Kidney glomerular epithelial cell (primary cell): Measurements from ENCODE around the gene PAAF1.
"Not testable (repeated sequence)": the region's sequence is repeated elsewhere in the genome, so short reads cannot be mapped to it uniquely, and the experiment has no call there.

Source experiments
- DNase-seq: peaks from one replicate; lab custom pipeline; 2025; lab: John Stamatoyannopoulos, UW

PAAF1 gene

DNA sequence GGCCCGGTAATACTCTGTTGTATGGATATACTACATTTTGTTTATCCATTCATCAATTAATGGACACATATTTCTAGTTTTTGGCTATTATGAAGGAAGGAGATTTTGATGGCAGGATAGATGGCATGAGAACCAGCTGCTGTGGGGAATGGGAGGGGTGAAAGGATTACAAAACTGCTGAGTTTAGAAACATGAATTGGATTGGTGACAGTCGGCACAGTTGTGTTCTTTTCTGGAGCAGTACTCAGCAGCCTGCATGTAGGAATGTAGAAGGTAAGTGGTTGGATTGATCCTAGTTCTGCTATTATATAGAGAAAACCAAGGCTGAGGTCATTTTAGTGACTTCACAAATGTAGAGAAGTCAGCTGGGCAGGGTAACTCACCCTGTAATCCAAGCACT lies 7.1 kb downstream of the PAAF1 start:
- no peak for DNase-seq

DNA sequence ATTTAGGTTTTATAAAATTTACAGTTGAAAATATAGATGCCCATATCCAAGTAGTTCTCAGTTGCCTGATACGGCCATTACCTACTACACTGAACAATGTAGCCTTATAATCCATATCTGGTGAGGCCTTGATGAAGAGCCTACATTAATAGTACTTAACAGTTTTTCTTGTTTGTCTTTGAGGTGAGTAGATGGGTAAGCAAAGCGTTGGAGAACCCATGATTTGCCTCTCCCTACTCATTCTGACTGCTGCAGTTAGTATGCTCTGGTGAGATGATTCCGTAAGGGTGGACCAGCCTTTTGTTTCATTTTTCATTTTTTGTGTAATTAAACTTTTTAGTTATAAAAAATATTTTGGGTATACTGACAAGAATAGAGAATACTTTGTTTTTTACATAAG lies 11.4 kb downstream of the PAAF1 start:
- no peak for DNase-seq

DNA sequence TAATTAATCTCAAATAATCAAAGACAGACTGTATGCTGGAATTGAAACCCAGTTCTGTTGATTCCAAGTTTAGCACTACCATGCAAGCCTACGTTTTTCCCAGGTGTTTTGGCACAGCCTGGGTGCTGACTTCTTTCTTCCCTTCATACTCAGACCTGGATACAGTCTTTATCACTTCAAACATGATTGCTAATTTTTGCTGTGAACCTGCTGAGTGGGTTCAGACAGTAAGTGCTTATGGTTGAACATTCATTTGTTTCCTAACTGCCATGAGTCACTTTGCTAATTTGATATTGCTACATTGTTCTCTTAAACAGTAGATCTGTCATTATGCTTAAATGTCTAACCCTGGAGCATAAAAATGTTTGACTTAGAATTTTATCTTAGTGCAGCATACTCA lies 12.2 kb downstream of the PAAF1 start:
- DNase-seq = no peak

DNA sequence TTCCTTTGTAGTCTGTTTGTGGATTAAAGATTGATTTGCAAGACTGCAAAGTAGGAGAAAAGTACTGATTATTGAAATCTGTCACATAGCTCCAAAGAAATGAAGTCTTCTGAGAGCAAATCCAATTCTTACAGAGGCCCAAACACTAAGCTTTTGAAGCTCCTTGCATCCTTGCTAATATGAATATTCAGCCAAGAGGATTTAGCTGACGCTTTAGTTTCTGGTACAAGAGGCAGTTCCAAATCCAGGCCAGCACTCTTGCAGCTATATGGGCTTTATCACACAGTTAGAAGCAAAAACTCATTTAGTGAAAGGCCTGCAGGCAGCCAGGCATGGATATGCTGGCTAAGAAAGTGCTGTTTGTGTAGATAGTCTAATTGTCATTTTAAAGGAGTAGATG lies 12.7 kb downstream of the PAAF1 start:
- DNase-seq = no peak

DNA sequence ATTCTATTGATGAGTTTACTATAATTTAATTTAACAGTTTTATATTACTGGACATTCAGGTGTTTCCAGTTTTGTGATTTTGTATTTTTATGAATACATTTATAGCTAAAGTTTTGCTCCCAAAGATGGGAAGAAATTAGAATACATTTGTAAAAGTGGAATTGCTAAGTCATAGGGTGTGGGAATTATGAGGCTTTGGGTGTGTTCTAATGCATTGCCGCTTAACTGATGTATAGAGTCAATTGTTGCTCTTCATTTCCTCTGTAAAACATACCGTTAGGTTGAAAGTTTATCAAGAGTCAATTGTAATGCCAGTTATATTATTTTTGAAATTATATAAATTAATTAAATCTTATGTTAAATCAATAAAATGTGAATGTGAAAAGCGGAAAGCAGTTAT lies 16.2 kb downstream of the PAAF1 start:
- no peak for DNase-seq

DNA sequence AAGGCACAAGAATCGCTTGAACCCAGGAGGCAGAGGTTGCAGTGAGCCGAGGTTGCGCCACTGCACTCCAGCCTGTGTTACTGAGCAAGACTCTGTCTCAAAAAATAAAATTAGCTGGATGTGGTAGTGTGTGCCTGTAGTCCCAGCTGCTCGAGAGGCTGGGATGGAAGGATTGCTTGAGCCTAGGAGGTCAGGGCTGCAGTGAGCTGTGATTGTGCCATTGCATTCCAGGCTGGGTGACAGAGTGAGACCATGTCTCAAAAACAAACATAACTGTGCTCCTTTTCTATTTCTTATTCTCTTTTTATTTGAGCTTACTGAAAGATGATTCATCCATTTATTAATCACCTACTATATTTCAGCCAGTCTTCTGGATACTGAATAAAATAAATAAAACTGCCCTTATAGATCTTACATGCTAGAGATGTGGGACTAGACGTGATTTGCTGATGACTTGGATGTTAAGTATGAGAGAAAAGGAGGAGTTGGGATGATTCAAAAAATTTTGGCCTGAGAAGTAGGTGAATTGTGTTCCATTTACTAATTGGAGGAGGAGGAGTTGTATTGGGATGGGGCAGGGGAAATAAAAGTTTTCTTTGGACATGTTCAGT lies 18.0 kb downstream of the PAAF1 start:
- DNase-seq = no peak

DNA sequence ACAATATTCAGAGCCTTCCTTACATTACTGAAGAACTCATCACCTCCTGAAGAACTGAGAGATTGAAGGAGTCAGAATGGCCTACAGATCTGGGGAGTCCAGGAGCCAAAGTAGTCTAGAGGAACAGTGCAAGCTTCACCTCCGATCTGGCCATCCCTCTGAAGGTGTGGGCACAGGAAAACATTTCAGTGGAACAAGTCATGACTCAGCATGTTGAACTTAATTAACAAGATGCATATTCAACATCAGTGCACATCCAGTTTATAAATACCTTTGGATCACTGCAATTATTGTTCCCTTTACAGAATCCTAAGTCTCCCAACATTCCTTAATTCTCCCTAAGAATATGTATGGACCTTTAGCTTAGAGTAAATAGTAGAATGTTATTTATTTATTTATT lies 25.5 kb downstream of the PAAF1 start:
- DNase-seq = no peak

DNA sequence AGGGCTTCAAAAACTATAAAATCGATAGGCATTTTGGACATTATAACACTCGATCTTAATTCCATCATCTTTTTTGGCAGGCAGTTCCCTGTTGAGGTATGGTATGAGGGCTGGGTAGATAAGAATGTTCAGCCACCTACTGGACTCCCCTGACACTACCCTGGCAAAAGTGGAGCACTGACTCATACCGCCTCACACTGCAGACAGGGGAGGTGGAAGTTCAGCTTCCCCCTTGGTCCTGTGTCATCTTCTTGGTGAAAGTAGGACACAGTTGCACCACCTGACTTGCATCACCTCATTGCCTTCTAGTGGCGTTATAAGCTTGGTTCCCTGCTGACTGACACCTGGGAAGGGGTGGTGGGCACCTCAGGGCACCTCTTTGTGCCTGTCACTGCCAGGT lies 30.4 kb downstream of the PAAF1 start:
- peak; percentile 49 for DNase-seq

DNA sequence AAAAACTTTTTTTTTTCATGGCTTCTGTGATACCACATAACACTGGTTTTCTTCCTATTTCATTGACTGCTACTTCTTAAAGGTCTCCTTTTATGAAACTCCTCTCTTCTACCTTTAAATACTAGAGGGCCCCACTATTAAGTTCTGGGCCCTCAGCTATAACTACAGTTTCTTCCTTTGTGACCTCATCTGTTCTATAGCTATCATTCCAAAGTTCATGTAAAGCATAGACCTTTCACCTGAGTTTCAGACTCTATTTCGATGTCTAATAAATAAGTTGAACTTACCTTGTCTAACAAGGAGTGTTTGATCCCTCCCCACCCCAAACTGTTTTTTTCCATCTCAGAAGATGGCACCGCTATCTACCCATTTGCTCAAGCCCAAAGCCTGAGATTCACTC lies 35.2 kb downstream of the PAAF1 start:
- no peak for DNase-seq

DNA sequence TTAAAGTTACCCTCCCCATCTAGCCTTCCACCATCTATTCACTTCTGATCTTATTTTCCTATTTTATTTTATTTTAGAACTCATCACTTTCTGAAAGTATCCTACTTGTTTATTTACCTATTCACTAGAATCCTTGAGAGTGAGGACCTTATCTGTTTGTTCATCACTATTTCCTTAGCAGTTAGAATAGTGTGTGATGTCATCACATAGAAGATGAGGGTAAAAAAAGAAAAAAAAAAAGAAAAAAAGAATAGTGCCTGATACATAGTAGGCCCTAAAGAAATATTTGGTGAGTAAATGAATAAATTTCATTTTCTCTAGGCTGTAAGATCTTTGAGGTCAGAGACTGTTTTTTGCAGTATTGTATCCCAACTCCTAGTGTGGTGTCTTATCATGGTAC lies 36.7 kb downstream of the PAAF1 start:
- no peak for DNase-seq

DNA sequence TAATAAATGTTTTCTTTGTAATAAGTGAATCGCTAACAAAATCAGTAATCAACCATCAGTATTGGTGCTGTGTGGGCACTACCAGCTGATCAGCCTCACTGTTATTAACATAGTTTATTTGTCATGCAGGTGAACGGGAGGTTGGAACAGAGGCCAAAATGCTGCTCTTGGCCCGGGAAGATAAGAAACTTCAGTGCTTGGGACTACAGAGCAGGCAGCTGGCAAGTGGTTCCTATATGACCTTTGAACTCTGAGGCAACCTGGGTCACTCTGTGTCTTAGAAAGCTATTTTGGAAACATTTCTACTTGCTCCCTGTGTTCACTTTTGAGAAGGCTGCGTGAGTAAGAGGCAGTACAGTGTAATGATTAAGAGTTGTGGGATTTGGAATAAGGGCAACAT lies 37.5 kb downstream of the PAAF1 start:
- DNase-seq = no peak

DNA sequence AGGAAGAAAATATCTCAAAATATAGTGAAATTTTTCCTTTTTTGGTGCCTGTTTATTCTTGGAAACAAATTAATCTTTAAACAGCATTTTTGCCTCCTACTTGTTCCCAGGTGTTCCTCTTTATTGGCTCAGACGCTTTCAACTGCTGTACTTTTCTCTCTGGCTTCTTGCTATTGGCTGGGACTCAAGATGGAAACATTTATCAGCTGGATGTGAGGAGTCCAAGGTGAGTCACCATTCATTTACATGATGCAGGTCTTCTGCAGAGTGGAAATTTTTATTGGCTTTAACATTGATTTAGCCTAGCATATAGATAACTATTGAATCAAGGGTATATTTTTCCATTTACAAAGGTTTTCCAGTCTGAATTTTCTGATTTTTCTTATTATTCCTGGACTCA lies 39.6 kb downstream of the PAAF1 start:
- DNase-seq = no peak

DNA sequence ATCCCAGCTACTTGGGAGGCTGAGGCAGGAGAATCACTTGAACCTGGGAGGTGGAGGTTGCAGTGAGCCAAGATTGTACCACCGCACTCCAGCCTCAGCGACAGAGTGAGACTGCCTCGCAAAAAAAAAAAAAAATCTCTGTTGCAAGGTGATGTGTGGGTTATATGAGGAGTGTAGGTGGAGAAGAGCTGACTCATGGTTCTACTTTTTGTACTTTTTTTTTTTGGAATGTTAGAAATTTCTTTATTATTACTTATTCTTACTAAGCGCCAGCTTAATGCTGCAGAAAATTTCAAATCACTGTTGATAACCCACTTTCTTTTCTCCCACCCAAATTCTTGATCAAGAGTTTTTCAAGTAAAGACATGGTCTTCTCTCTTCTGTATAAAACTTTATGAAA lies 44.4 kb downstream of the PAAF1 start:
- DNase-seq = no peak

DNA sequence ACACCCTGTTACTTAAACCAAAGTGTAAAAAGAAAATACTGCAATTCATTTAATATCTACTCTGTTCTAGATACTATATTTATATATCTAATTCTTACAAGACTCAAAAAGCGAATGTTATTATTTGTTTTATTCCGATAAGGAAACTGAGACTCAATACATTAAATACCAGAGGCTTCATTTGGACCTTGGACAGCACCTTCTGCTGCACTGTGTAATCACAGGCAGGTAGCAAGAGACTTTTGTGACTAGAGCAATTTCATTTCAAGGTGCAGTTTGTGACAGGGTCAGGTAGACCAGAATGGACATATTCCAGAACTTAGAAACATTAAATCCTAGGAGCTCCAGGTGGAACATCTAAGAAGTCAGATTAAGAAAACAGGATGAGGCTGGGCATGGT lies 52.6 kb downstream of the PAAF1 start:
- DNase-seq = no peak

DNA sequence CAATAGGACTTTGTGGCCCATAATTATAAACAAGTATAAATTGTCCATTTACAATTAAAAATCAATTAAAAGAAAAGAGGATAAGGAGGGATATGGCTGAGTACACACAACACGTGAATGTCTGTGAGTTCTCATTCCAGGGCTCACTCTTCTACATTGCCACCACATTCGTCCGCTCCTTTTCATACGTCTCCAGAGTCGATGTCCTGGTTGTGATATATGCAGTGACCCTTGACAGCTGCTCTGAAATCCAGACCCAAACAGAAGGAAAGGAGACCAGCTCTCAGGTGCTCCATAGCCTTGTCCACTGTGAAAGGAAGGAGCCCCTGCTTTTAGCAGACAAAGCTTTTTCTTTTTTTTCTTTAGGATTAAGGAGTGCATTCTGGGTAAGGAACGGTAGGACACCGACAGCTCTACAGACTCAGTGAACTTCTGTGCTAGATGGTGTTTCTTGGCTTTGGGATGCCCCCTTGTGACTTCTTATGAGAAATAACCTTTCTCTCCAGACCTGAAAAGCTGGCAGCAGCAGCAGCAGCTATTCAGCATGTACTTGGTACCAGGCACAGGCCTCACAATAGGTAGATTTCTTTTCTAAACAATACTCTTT lies 54.3 kb downstream of the PAAF1 start:
- peak; percentile 42 for DNase-seq

DNA sequence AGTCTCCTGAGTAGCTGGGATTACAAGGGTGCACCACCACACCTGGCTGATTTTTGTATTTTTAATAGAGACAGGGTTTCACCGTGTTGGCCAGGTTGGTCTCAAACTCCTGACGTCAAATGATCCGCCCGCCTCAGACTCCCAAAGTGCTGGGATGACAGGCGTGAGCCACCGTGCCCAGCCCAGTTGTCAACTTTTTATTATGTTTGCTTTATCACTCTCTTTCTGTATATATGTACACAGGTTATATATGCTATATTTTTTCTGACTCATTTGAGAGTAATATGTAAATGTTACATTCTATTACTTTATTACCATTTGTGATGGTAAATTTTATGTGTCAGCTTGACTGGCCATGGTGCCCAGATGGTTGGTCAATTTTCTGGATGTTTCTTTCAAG lies 55.2 kb downstream of the PAAF1 start:
- DNase-seq = no peak

DNA sequence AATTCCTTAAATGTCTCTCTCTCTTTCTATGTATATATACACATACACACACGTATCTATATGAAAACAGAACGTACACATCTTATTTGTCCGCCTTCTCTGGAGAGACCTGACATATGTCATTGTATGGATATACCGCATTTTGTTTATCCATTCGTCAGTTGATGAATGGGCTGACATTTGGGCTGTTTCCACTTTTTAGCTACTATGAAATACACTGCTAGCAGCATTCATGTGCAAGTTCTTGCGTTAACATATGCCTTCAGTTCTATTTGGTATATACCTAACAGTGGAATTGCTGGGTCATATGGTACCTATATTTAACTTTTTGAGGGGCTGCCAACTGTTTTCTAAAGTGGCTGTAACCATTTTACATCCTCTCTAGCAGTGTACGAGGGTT lies 56.0 kb downstream of the PAAF1 start:
- DNase-seq = no peak

DNA sequence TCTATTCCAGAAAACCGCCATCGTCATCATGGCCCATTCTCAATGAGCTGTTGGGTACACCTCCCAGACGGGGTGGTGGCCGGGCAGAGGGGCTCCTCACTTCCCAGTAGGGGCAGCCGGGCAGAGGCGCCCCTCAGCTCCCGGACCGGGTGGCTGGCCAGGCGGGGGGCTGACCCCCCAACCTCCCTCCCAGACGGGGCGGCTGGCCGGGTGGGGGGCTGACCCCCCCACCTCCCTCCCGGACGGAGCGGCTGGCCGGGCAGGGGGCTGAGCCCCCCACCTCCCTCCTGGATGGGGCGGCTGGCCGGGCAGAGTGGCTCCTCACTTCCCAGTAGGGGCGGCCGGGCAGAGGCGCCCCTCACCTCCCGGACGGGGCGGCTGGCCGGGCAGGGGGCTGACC lies 59.2 kb downstream of the PAAF1 start:
- DNase-seq = not testable (repeated sequence)

DNA sequence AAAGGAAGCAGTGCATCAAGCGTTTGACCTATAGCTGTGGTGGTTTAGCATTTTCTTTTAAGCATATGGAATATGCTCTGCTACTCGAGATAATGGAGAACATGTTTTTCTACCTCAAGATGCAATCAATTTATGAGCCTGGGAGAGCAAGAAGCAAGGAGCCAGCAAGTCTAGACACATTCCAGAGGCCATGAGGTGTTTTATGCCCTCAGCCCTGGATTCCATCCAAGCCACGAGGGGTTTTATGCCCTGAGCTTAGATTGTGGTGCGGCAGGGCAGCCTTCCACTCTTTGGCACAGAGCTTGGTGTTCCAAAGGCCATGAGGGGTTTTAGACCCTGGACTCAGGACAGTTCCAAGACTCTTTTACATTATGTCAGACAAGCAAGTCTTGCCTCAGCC lies 62.3 kb downstream of the PAAF1 start:
- peak; percentile 7 for DNase-seq

DNA sequence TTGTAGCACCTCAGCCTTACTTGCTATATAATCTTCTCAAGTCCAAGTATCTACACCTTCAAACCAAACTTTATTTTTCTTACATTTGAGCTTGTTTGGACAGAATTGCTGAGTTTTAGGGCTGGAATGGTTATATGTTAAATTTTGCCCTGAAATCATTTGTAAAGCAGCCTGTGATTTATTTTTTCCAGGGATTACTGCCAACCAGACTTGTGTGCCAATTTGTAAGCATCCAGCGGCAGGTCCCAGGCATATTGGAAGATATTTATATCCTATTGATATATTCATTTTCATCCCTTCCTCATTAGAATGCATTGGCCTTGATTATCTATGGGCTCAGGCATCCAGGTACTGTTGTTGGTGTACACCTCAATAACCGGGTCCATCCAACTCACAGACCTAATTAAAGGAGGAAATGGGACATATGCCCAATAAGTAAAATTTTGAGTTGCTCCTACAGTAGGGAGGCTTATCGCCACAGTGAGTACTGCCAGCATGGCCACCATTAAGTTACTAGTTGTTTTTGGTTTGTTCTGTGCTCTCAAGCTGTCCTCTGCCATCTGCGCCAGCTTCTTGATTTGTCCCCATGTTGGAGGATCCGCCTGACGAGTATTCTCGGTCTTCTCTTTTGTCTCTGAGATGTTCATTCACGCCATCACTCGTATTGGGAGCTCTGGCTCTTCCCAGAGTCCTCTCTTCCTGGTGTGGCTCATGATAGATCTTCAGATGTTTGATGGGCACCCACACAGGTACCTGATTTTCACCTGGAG lies 64.2 kb downstream of the PAAF1 start:
- DNase-seq = no peak

DNA sequence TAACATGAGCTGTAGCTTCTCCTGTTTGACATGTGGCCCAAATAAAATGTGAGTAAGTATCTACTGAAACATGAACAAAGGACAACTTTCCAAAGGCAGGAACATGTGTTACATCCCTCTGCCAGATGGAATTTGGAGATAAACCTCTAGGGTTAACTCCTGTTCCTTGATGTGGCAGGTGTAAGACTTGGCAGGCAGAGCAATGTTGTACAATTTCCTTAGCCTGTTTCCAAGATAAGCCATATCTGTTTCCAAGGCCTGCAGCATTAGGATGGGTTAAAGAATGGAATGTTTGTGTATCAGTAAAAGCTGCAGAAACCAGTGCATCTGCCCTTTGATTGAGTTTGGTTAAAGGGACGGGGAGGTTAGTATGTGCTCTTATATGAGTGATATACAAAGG lies 65.2 kb downstream of the PAAF1 start:
- DNase-seq = no peak

DNA sequence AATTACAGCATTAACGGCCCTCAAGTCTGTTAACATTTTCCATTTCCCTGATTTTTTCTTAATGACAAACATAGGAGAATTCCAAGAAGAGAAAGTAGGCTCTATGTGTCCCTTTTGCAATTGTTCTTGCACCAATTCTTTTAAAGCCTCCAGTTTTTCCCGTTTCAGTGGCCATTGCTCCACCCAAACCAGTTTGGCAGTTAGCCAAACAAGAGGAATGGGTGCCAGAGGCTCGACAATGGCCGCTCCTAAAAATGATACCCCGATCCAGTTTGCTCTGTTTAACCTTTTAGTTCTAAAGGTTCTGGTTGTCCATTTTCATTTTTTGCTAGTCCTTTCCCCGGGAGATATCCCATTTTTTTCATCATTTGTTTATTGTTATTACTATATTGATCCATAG lies 67.3 kb downstream of the PAAF1 start:
- no peak for DNase-seq

DNA sequence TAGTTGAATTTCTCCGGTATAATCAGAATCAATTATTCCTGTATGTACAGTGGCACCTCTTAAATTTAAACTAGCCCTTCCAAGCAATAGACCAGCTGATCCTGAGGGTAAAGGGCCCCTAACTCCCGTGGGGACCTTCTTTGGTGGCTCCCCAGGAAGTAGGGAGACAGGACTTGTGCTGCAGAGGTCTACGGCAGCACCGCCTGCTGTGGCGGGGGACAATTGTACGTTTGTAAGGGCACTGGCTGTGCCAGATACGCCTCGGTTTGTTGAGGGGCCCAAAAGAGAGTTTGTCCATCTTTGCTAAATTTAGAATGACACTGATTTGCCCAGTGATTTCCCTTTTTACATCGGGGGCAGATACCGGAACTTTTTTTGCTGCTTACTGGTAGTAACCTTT lies 68.1 kb downstream of the PAAF1 start:
- no peak for DNase-seq

DNA sequence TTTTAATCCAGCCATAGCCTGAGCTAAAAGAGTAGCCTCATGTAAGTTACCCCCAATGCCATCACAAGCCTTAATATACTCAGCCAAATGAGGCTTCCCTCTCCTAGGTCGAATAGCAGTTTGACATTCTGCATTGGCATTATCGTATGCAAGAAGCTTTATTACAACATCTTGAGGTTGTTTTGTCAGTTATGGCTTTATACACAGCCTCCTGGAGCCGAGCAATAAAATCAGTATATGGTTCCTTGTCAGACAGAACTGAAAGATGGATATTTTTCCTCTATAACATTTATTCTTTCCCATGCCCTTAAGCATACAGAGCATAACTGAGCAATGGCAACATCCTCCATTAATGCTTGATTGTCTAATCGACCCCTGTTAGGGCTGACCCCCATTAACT lies 68.6 kb downstream of the PAAF1 start:
- DNase-seq = no peak
